Renal cortex interstitium (tissue), 11 donors: ENCODE data around the gene EVA1C. TPM values are rescaled to one million over a fixed set of nuclear protein-coding genes. Genes with fewer than 3 reads are reported as not detected.
"Not testable (repeated sequence)": the region's sequence is repeated elsewhere in the genome, so short reads cannot be mapped to it uniquely, and the experiment has no call there.

Source experiments
- DNase-seq, 11 donors: peaks; one replicate each; pipeline ENCODE4 v3.0.0-alpha.2; 2013; ENCODE audit warnings: low read depth in 9 of 11, low spot score in 4 of 11; ENCODE audit errors: extremely low read depth in 1 of 11
- polyA plus RNA-seq, 3 donors: library from polyadenylated mRNA; unstranded; fragments of 120-200 nt; gene quantifications; one replicate each; pipeline ENCODE4 v1.2.1, GENCODE V29; 2013; ENCODE audit not compliant: insufficient read length in 3 of 3

Gene EVA1C
- polyA plus RNA-seq, 3 donors: 2.2 to 5.0 (median 3.6) TPM

DNA sequence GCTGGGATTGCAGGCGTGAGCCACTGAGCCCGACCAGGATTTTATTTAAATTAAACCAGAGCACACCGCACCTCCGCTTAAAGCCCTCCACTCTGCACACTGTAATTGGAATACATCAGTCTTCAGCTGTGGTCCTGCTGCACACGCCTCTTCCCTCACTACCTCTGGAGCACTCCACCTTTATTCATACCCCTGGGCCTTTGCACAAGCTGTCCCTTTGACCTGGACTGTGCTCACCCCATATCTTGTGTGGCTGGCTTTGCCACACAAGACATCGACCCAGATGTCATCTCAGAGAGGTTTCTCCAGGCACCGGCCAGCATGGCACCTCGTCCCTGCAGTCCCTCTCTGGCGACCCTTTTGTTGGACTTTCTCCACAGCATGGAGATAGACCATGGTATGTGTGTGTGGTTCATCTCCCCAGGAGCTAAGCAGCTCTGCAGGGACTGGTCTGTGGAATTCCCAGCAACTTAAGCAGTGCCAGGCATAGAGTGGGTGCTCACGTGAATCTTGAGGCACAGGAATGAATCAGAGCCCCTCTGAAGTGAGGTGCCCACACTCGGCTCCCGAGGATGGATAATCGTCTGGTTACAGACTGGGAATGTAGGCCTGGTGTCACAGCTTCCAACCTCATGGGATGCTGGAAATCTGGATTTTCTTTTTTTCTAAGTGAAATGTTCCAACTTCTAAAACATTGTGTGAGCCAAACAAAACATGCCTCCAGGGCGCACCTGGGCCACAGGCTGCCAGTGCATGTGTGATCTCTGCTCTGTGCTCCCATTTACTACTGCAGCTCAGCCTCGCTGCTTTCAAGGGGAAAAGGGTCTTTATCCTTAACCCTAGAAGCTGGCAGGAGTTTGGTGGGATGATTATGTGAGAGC, 61.9 kb downstream of the EVA1C start:
- no peak for DNase-seq

DNA sequence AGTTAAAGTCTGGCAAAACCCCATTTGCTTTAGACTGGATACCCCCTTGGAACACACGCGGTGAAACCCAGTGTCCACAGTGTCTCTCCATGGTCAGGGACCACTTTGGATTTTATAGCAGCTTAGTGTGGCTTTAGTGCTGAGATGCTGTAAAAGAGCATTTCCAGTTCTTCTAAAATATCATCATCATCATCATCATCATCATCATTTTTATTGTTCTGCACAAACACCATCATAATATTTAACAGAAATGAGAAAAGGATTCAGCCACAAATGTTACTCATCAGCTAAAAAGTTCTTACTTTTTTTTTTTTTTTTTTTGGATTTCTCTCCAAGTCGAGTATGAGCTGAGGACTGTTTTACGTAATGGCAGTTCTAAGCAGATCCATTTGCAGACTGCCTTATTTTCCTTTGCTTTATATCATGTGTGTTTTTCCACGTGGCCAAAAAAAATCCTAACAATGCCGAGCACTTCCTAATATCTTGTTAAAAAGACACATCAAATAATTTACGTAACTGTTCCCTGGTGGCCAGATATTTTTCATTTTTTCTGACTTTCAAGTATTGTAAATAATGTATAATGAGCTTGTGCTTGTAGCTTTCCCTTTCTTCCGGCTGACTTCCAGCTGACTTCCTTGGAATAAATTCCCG, 62.8 kb downstream of the EVA1C start:
- peak in 5 of 11 donors; percentile 41 to 67 (median 52) for DNase-seq

DNA sequence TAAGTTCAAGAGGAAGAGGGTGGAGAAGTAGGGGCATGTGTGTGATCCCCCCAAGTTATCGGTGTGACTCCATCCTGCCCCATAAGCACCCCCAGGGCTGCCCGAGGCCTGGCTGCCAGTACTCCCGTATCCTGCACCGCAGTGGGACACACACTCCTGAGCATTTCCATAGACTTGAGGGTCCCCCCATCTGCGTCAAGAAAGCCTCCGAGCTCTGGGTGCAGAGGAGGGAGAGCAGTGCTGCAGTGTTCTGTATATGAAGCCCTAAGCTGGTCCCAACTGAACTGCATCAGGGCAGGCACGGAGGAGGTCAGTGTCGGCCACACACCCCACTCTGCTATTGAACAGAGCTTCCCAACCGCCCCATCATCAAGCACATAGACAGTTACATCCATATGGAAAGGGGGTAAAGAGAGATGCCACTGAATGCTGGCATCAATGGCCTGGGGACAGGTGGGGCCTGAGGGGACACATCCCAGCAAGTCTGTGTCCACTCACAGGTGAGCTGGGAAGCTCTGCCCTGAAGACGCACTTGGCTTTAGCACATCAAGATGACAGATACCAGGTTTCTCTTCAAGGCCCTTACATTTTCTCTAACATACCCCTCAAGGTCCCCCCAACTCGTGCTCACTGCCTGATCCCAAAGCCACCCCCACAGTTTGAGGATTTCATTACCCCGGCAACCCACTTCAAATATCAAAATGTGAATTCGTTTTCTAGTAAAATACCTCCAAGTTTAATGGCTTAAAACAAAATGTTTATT, 64.3 kb downstream of the EVA1C start:
- DNase-seq: no peak

DNA sequence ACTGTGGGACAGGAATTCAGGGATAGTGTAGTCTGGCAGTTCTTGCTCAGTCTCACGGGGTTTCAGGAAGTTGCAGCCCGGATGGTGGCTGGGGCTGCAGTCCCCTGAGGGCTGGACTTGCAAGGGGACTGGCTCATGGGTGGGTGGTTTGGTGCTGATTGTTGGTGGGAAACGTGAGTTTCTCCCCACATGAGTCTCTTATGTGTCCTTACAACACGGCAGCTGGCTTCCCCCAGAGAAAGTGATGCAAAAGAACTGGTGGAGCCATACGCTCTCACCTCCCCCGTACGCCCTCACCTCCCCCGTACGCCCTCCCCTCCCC, 64.9 kb downstream of the EVA1C start:
- no peak for DNase-seq

DNA sequence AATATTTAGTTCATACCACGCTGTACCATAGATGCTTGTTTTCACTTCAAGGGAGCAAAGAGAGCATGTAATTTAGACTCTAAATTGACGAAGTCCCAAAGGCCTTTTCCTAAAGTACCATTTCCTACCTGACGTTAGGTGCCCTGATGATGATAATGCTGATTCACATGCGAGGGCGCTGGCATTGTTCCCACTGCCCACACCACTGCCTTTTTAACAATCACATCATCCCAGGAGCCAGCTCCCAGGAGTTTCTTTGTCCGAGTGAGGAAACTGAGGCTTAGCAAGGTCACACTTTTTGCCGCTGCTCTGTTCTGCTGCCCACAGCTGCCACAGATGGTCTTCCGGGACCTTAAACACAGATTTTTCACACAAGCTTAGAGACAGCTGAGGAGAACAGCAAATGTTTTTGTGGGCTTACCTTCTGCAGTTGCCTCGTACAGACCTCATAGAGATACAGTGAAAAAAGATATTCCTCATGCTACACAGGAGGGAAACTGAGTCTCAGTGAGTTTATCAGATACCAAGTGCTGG, 69.4 kb downstream of the EVA1C start:
- no peak for DNase-seq

DNA sequence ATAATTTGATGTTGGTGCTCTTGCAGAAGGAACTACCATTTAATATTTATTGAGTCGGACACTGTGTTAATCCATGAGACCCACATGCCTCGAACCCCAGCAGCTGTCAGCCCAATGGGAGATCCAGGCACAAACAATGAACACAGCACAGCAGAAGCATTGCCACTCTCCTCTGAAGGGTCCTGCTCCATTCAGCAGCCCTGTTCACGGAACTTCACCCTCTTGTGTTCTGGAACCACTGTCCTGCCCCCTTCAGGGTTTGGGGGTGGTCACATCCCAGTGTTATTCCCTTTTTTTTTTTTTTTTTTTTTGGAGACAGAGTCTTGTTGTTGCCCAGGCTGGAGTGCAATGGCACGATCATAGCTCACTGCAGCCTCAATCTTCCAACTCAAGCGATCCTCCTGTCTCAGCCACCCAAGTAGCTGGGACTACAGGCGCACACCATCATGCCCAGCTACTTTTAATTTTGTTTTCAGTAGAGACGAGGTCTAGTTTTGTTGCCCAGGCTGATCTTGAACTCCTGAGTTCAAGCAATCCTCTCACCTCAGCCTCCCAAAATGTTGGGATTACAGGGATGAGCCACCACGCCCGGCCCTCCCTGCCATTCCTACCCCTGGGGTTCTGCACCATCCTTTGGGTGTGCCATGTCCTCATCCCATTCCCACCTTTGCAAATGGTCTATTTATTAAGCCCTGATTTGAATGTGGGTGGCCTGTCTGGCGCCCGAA, 70.2 kb downstream of the EVA1C start:
- no peak for DNase-seq

DNA sequence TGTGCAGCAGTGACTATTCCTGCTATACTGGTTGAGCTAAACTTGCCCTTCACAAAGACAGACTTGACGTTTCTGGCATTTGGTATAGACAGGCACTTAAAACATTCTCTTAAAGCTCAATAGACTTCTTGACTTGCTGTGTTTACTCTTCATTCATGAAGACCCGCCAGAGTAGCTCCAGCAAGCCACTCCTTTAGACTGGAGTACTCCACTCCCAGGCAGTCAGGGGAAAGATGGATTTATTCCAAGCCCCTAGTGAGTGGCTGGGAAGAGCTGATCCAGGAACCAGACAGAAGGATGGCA, 70.7 kb downstream of the EVA1C start:
- DNase-seq: no peak

DNA sequence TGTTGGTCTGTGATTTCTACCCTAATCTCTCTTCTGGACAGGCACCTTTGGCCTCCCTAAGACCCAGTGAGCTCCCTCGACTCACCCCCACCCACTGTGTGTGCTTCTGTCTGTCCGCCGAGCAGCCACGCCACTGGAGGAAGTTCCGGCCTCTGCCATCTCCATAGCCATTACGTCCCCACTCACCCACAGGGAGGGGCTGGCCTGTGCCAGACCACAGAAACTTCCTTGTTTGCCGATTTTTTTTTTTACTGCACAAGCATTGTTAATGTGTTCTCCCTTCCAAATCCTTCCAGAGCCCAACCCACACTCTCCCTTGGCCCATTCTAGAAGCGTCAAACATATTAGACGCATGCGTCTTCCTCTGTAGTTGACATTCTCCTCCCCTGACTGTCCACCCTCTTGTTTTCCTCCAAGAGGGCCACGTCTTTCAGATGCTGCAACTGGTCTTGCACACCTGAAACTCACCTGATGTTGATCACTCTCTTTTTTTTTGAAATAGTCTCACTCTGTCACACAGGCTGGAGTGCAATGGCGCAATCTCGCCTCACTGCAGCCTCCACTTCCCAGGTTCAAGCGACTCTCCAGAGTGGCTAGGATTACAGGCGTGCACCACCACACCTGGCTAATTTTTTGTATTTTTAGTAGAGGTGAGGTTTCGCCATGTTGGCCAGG, 72.3 kb downstream of the EVA1C start:
- DNase-seq: no peak

DNA sequence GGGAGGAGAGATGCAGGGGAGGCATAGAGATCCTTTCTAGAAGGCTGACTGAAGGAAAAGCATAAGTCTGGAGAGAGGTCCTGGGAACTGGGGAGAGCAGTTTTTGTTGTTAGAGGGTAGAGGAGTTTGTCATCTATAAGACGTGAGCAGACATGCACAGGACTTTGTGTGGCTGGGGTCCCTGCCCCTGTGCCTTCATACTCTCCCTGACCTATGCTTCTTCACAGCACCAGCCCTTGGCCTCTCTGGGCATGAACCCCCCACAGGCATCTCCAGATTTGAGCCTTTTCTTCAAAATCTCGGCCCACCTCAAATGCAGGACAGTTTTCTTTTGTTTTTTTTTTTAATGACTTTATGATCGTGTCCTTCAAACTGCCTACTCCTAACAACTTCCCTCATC, 79.9 kb downstream of the EVA1C start:
- no peak for DNase-seq

DNA sequence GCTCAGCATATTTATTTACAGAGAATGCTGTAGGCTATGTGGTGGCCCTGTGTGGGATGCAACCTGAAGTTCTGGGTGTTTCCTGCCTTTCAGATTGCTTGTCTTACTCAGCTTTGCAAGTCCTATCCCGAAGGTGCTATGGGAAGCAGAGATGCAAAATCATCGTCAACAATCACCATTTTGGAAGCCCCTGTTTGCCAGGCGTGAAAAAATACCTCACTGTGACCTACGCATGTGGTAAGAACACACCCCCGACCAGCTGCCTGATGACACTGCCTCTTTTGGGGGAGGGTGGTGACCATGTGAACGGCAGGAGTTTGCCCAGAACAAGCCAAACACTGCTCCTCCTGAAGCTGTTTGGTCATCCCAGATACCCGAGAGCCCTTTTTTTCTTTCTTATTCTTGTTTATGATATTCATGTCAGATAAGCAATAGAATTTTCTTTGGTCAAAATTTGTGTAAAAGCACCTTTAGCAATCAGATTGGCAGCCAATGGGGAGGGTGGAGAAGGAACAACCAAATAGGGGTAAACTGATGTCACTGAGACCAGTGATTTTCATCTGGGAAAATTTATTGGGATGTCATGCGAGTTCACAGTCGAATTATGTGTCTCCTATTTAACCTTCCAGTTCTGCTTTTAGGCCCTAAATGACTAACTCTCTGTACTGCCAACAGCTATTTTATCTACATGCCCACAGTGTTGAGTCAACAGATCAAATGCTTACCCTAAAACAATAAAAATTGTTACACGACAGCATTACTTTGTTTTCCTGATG, 82.6 kb downstream of the EVA1C start:
- no peak for DNase-seq

DNA sequence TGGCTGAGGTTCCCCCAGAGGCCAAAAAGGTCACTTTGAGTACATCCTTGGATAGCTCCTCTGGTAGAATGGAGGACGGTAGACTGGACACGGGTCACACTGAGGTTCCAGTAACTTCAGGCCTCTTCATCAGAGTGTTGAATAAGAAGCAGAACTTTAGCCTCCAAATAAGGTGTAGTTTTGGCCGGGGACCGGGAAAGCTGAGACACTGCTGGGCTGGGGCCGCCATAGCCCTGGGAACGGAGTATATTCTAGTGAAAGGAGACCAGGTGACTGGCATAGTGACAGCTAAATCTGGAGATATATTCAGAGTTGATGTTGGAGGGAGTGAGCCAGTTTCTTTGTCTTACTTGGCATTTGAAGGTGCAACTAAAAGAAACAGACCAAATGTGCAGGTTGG, 84.1 kb downstream of the EVA1C start:
- DNase-seq: no peak

DNA sequence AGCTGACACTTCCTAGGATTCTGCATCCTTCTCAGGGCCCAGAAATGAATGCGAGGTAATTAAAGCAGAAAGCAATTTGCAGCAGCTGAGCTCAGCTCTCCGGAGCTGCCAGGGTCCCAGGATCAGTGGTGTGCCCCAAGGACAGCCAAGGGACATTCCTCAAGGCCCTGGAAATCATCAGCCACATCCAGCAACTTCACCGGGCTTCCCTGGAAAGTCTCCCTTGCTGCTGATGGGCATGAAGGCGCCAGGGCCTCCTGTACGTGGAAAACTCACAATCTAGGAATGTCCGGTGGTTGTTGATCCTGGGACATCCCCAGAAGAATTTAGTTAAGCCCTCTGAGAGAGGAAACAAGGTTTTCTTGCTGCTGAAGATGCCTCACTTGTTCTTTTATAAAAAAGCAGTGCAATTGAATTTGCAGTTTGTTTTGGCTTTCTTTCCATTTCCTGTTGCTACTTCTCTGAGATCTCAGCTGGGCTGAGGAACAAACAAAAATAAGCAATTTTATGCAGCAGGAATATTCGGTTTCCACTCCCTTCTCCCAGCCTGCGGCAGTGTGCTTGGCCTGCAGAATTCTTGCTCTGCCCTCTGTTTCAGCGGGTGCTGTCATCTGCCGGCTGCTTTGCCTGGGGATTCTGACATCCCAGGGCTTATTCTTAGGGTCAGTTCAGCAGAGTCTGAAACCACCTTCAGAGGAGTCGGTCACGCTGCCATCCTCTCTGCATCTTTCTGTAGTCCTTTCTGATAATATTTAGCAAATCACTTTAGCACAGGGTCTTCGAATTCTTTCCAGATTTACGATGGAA, 86.9 kb downstream of the EVA1C start:
- DNase-seq: no peak

DNA sequence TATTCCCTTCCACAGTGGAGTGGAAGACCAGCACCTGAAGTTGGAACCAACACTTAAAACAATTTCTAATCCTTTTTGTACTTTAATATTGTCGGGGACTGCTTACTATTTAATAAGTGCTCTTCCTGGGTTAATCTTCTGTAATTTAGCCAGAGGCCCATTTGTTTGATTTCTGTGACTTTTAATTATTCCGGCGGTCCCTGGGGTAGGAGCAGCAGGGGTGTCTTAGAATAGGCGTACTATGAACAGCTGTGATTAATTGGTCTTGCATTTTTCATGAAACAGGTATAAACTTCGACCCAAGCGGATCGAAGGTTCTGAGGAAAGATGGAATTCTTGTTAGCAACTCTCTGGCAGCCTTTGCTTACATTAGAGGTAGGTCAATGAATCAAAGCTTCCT, 91.1 kb downstream of the EVA1C start:
- not testable (repeated sequence) for DNase-seq

DNA sequence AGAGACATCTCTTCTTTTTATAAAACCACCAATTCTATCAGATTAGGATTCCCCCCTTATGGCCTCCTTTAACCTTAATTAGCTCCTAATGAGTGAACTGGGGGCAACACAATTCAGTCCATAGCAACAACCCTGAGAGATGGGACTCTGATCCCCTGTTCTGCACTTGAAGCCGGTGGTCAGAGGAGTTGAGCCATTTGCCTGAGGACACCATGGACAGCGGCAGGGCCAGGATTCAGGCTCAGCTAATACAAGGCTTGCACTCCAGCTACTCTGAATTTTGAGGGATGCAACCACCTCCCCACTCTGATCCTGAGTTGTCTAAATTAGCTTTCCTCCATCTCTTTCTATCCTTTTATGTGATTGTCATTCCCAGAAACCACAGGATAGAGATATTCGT, 93.3 kb downstream of the EVA1C start:
- DNase-seq: not testable (repeated sequence)

DNA sequence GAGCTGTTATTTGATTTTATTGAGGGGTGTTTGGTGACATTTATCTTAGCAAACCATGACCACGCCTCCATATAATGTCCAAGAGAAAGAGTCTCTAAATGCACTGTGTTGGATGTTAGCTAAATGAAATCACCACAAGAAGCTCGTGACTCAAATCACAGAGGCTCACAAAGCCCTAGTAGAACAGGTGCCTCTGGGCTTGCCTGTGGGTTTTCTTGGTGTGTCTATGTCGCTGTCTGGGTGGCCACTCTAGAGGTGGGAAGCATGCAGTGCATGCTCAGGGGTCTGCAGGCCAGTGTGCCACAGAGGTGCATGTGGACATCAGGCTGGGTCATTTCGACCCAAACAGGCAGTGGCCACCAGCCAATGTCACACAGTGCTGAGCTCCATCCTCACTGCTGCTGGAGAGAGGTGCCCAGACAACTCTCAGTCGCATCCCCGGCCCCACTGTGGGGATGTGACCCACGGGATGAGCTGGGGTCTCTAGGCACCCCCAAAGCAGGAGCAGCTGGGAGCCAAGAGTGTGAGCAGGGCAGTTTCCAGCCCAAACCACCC, 94.0 kb downstream of the EVA1C start:
- not testable (repeated sequence) for DNase-seq

DNA sequence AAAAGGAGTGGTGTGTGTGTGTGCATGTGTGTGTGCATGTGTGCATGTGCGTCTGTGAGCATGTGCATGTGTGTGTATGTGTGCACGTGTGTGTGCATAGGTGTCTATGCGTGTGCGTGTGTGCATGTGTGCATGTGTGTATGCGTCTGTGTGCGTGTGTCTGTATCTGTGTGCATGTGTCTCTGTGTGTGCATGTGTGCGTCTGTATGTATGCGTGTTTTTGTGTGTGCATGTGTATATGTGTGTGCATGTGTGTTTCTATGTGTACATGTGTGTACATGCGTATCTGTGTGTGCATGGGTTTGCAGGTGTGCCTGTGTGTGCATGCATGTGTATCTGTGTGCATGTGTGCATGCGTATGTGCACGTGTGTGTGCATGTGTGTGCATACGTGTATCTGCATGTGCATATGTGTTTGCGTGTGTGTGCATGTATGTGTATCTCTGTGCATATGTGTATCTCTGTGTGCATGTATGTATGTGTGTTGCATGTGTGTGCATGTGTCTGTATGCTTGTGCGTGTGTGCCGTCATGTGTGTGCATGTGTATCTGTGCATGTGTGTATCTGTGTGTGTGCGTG, 94.9 kb downstream of the EVA1C start:
- no peak for DNase-seq

DNA sequence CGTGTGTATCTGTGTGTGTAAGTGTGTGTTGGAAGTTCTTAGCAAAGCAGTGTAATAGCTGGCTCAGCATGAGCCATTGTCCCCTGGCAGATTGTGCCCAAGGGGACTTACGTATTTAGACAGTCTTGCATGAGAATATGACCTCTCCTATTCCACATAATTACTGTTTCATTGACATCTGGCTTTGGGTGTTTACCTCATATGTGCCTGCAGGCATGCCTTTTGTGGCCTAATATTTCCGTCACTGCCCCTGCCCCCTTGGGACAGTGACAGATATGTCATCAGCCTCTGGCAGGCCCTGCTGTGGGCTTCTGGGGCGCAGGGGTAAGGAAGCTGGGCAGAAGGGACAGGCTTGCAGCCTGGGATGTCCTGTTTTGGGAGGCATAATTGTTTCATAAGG, 95.5 kb downstream of the EVA1C start:
- DNase-seq: not testable (repeated sequence)
